H1 (cell line): ENCODE measurements around the gene DDIAS. TPM values are rescaled to one million over a fixed set of nuclear protein-coding genes. Genes with fewer than 3 reads are reported as not detected.

Source experiments
- ASH2L ChIP-seq: fragments of 200-600, 300-600 bp; sonication (generic); IDR thresholded peaks from one replicate; pipeline ENCODE4 v1.7.1; 2017; ENCODE audit warnings: low read length
- polyA plus RNA-seq, 7 experiments: library from polyadenylated mRNA; depleted of rRNA in 3 of 7; stranded (reverse) in 5 of 7; unstranded in 2 of 7; fragments of >200 nt in 5 of 7; fragments of 200-250 nt in 2 of 7; gene quantifications; 1 replicate in 5 of 7; 2 replicates in 1 of 7; 4 replicates in 1 of 7; pipeline versions ENCODE4 v1.2.1 to v1.2.3, GENCODE V29; 2011 to 2013; ENCODE audit warnings: missing spikeins in 2 of 7, mixed read lengths in 2 of 7
- total RNA-seq: library from RNA; stranded (reverse); fragmentation: NEBNext Ultra II Directional; extraction: Animal tissue kit (Norgen Biotek cat#: 25700); gene quantifications from 2 replicates; pipeline ENCODE4 v1.2.1, GENCODE V29; 2021

DDIAS gene
- total and polyA plus RNA-seq, 2 of the 8 experiments (the other 6 are each of a cell fraction or from before 2014, with no cell fraction given): 11.6 to 25.7 TPM

GRCh38 chr11:82981852-82982251 lies 80.3 kb downstream of the DDIAS start (continued):
- TF ChIP-seq ASH2L: no peak

Other genes with a start within 250 kb of the DDIAS start
- gene FAM181B, start 167.9 kb upstream of the DDIAS start, total RNA-seq: 0.37 and 0.42 TPM in 2 replicates
- 0.21 and 0.25 TPM in 2 replicates for gene FAM181B, start 167.9 kb upstream of the DDIAS start, polyA plus RNA-seq (2011; rRNA removed)
- gene PRCP, start 1.3 kb upstream of the DDIAS start, total RNA-seq: 62.6 and 63.8 TPM in 2 replicates
- 44.2 and 84.4 TPM in 2 replicates for gene PRCP, start 1.3 kb upstream of the DDIAS start, polyA plus RNA-seq (2011; rRNA removed)
- 9.2 and 11.7 TPM in 2 replicates for gene RAB30, start 170.2 kb downstream of the DDIAS start, total RNA-seq
- 1.2 and 1.6 TPM in 2 replicates for gene RAB30, start 170.2 kb downstream of the DDIAS start, polyA plus RNA-seq (2011; rRNA removed)